ENCODE data around the gene SPNS2. TPM values are rescaled to one million over a fixed set of nuclear protein-coding genes. Genes with fewer than 3 reads are reported as not detected.

Gene SPNS2
- total RNA-seq, 3 donors from 2014 or later: 0.33 to 0.47 (median 0.46) TPM

GRCh38 chr17:4559139-4559791 is 60.6 kb downstream of the SPNS2 start:
- H3K27me3 Mint-ChIP-seq (ENCODE audit: low read depth): no peaks in the 10 kb centered on the region
- ATAC-seq (no peak), DNase-seq (no peak)
- H3K4me3 Mint-ChIP-seq: no peak overlapping the region
- peaks cover 37% of the 10 kb centered on the region for H3K4me1 Mint-ChIP-seq (ENCODE audit: low read depth)
- no peaks in the 10 kb centered on the region for H3K36me3 Mint-ChIP-seq (ENCODE audit: insufficient read depth)
- no peaks in the 10 kb centered on the region for H3K9me3 Mint-ChIP-seq

GRCh38 chr17:4559966-4560365 is 61.3 kb downstream of the SPNS2 start:
- no peak for ATAC-seq
- Mint-ChIP-seq H3K9me3 (no peaks in the 10 kb centered on the region), H3K36me3 (ENCODE audit: insufficient read depth) (no peaks in the 10 kb centered on the region), H3K27me3 (ENCODE audit: low read depth) (no peaks in the 10 kb centered on the region), H3K4me1 (ENCODE audit: low read depth) (peaks cover 32% of the 10 kb centered on the region), H3K4me3 (no peak overlapping the region)
- DNase-seq: no peak

- no peak within 1 kb of the TSS for H3K4me3 Mint-ChIP-seq
- H3K4me1 Mint-ChIP-seq (ENCODE audit: low read depth): peaks cover 33% of the 10 kb centered on the region
These were observed 61.7 kb downstream of the SPNS2 start, which contains the start of gene GGT6 for GRCh38 chr17:4560421-4560820. TSS of gene GGT6 (minus strand) at chr17:4560577. CDS start at chr17:4560521, 56 bp downstream.

GRCh38 chr17:4560837-4561256 is 62.2 kb downstream of the SPNS2 start:
- no peak for ATAC-seq
- H3K36me3 Mint-ChIP-seq (ENCODE audit: insufficient read depth): no peaks in the 10 kb centered on the region
- H3K27me3 Mint-ChIP-seq (ENCODE audit: low read depth): no peaks in the 10 kb centered on the region
- DNase-seq: no peak
- H3K4me1 Mint-ChIP-seq (ENCODE audit: low read depth): peaks cover 33% of the 10 kb centered on the region
- no peaks in the 10 kb centered on the region for H3K9me3 Mint-ChIP-seq
- no peak overlapping the region for H3K4me3 Mint-ChIP-seq

More at GRCh38 chr17:4560421-4560820, 61.7 kb downstream of the SPNS2 start, which contains the start of gene GGT6:
- Mint-ChIP-seq H3K36me3 (ENCODE audit: insufficient read depth) (no peaks in the 10 kb centered on the region), H3K27me3 (ENCODE audit: low read depth) (no peaks in the 10 kb centered on the region), H3K9me3 (no peaks in the 10 kb centered on the region)
- DNase-seq: no peak
- no peak for ATAC-seq

GRCh38 chr17:4562015-4562969 is 63.6 kb downstream of the SPNS2 start:
- H3K27me3 Mint-ChIP-seq (ENCODE audit: low read depth): no peaks in the 10 kb centered on the region
- H3K9me3 Mint-ChIP-seq: no peaks in the 10 kb centered on the region
- no peaks in the 10 kb centered on the region for H3K36me3 Mint-ChIP-seq (ENCODE audit: insufficient read depth)
- no peak for DNase-seq
- H3K4me3 Mint-ChIP-seq: no peak overlapping the region
- peaks cover 29% of the 10 kb centered on the region for H3K4me1 Mint-ChIP-seq (ENCODE audit: low read depth)
- ATAC-seq: no peak

- H3K9me3 Mint-ChIP-seq: no peaks in the 10 kb centered on the region
These were observed 66.8 kb downstream of the SPNS2 start for GRCh38 chr17:4565209-4566141.

GRCh38 chr17:4566785-4567184 is 68.1 kb downstream of the SPNS2 start:
- Mint-ChIP-seq H3K4me3 (no peak overlapping the region), H3K36me3 (ENCODE audit: insufficient read depth) (no peaks in the 10 kb centered on the region), H3K9me3 (no peaks in the 10 kb centered on the region), H3K27me3 (ENCODE audit: low read depth) (no peaks in the 10 kb centered on the region), H3K4me1 (ENCODE audit: low read depth) (peaks cover 29% of the 10 kb centered on the region)
- peak; percentile 29 to 48 for ATAC-seq
- peak; percentile 31 for DNase-seq

More at GRCh38 chr17:4565209-4566141, 66.8 kb downstream of the SPNS2 start:
- Mint-ChIP-seq H3K4me1 (ENCODE audit: low read depth) (peaks cover 29% of the 10 kb centered on the region), H3K36me3 (ENCODE audit: insufficient read depth) (no peaks in the 10 kb centered on the region), H3K27me3 (ENCODE audit: low read depth) (no peaks in the 10 kb centered on the region), H3K4me3 (no peak overlapping the region)
- no peak for DNase-seq
- peak; percentile 59 to 65 for ATAC-seq

GRCh38 chr17:4569591-4569990 is 70.9 kb downstream of the SPNS2 start:
- no peak for ATAC-seq
- H3K36me3 Mint-ChIP-seq (ENCODE audit: insufficient read depth): no peaks in the 10 kb centered on the region
- H3K4me3 Mint-ChIP-seq: no peak overlapping the region
- H3K27me3 Mint-ChIP-seq (ENCODE audit: low read depth): peaks cover 3% of the 10 kb centered on the region
- peaks cover 25% of the 10 kb centered on the region for H3K4me1 Mint-ChIP-seq (ENCODE audit: low read depth)
- no peaks in the 10 kb centered on the region for H3K9me3 Mint-ChIP-seq
- no peak for DNase-seq

- DNase-seq (no peak), ATAC-seq (no peak)
- Mint-ChIP-seq H3K4me3 (no peak overlapping the region), H3K27me3 (ENCODE audit: low read depth) (peaks cover 3% of the 10 kb centered on the region), H3K9me3 (no peaks in the 10 kb centered on the region), H3K36me3 (ENCODE audit: insufficient read depth) (no peaks in the 10 kb centered on the region), H3K4me1 (ENCODE audit: low read depth) (peaks cover 18% of the 10 kb centered on the region)
These were observed 73.5 kb downstream of the SPNS2 start for GRCh38 chr17:4572131-4572530.

- DNase-seq (no peak), ATAC-seq (no peak)
- Mint-ChIP-seq H3K4me1 (ENCODE audit: low read depth) (peaks cover 18% of the 10 kb centered on the region), H3K4me3 (no peak overlapping the region), H3K27me3 (ENCODE audit: low read depth) (peaks cover 3% of the 10 kb centered on the region), H3K9me3 (no peaks in the 10 kb centered on the region), H3K36me3 (ENCODE audit: insufficient read depth) (no peaks in the 10 kb centered on the region)
These were observed 74.4 kb downstream of the SPNS2 start for GRCh38 chr17:4573115-4573514.

GRCh38 chr17:4573669-4574068 is 75.0 kb downstream of the SPNS2 start:
- Mint-ChIP-seq H3K9me3 (no peaks in the 10 kb centered on the region), H3K27me3 (ENCODE audit: low read depth) (peaks cover 3% of the 10 kb centered on the region), H3K36me3 (ENCODE audit: insufficient read depth) (no peaks in the 10 kb centered on the region), H3K4me3 (no peak overlapping the region), H3K4me1 (ENCODE audit: low read depth) (peaks cover 18% of the 10 kb centered on the region)
- peak; percentile 99 for ATAC-seq
- peak; percentile 47 for DNase-seq

GRCh38 chr17:4574448-4575045 is 75.9 kb downstream of the SPNS2 start:
- Mint-ChIP-seq H3K4me1 (ENCODE audit: low read depth) (peaks cover 18% of the 10 kb centered on the region), H3K4me3 (no peak overlapping the region), H3K9me3 (no peaks in the 10 kb centered on the region), H3K36me3 (ENCODE audit: insufficient read depth) (no peaks in the 10 kb centered on the region), H3K27me3 (ENCODE audit: low read depth) (peaks cover 3% of the 10 kb centered on the region)
- DNase-seq: no peak
- no peak for ATAC-seq

GRCh38 chr17:4576161-4576558 is 77.5 kb downstream of the SPNS2 start:
- Mint-ChIP-seq H3K27me3 (ENCODE audit: low read depth) (peaks cover 5% of the 10 kb centered on the region), H3K4me1 (ENCODE audit: low read depth) (peaks cover 18% of the 10 kb centered on the region)
- DNase-seq: no peak

More at GRCh38 chr17:4576161-4576558, 77.5 kb downstream of the SPNS2 start:
- H3K36me3 Mint-ChIP-seq (ENCODE audit: insufficient read depth): no peaks in the 10 kb centered on the region
- no peak overlapping the region for H3K4me3 Mint-ChIP-seq
- H3K9me3 Mint-ChIP-seq: no peaks in the 10 kb centered on the region
- no peak for ATAC-seq
